NCI-H1436 treated with DMSO at 0.1 percent for 48 hours (cell line): Measurements from ENCODE around the gene CPEB3.
"Not testable (repeated sequence)": the region's sequence is repeated elsewhere in the genome, so short reads cannot be mapped to it uniquely, and the experiment has no call there.

ENCODE experiments used
- DNase-seq: peaks from one replicate; lab custom pipeline; 2025; lab: John Stamatoyannopoulos, UW

The CPEB3 gene

DNA sequence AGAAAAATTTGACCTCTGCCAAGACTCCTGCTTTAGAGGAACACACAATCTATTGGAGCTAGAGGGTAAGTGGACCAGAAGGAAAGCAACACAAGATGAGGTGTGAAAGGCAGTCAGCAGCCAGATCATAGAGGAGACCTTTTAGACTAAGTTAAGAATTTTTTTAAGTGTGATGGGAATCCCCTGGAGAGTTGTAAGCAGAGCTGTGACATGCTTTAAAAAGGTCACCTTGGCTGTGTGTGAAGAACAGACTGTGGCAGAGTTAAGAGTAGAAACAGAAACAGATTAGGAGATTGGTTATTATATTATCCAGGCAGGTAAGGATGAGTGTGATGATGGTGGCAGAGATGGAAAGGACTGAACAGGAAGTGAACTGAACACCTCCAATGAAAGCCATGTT lies 23.5 kb downstream of the CPEB3 start:
- no peak for DNase-seq

DNA sequence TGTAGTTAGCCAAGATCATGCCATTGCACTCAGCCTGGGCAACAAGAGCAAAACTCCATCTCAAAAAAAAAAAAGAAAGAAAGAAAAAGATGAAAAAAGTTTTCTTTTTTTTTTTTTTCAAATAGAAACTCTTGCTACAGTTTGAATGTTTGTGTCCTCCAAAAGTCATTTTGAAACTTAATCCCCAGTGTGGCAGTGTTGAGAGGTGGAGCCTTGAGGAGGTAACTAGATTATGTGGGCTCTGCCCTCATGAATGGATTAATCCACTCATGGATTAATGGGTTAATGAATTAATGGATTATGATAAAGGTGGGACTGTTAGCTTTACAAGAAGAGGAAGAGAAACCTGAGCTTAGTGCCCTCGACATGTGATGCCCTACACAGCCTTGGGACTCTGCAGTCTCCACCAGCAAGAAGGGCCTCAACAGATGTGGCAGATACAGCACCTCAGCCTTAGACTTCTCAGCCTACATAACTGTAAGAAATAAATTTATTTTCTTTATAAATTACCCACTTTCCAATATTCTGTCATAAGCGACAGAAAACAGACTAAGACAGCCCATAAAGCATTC lies 25.1 kb downstream of the CPEB3 start:
- no peak for DNase-seq

- DNase-seq, result no peak
These were observed 26.6 kb downstream of the CPEB3 start for GRCh38 chr10:92264249-92264648.

GRCh38 chr10:92263396-92263795 lies 27.5 kb downstream of the CPEB3 start:
- DNase-seq, result no peak

DNA sequence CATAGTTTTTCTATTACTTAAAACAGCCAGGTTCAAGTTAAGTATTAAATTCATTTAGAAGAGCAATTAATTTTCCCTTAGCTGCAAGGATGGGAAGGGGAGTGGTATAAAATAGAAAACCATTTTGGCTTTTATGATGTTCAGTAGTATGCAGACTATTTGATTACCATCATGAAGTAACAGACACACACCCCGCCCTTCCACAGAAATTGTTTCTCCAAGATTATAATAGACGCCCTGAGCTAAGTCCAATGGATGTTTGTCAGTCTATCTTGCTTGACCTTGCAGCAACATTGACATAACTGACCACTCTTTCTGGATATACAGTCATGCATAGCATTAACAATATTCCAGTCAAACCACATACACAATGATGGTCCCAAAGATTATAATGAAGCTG lies 42.3 kb downstream of the CPEB3 start:
- DNase-seq, result no peak

- DNase-seq, result no peak
These were observed 46.1 kb downstream of the CPEB3 start for GRCh38 chr10:92244796-92245195.

DNA sequence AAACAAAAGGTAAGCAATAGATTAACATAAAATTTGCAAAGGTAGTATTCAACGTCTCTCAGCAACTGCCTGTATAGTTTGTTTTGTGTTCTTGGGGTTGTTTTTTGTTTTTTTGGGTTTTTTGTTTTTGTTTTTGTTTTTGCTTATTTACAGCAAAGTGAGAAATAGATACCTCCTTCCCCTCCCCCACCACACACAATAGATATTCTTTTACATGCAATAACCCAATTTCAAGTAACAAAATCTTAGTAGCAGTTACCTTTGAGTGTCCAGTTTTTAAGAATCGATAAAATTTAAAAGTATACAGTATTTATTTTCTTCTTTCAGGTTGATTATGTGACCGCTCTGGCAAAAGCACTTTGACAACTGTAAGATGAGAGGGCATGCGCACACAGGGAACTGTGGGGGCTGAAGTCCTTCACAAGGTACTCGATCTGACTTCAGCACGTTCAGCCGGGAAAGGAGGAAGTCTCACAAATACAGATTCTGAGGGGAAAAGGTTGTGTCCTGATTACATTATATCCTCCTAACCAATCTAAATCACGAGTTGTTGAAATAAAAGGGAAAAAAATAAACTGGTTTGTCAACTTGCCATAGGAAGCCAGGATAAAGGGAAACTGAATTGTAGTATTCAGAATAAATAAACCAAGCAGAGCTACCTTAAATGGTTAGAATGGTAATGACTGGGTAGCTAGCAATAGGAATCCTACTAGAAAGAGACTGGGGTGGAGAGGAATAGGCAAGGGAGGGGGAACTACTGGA lies 47.8 kb downstream of the CPEB3 start:
- DNase-seq, result peak; percentile 33

DNA sequence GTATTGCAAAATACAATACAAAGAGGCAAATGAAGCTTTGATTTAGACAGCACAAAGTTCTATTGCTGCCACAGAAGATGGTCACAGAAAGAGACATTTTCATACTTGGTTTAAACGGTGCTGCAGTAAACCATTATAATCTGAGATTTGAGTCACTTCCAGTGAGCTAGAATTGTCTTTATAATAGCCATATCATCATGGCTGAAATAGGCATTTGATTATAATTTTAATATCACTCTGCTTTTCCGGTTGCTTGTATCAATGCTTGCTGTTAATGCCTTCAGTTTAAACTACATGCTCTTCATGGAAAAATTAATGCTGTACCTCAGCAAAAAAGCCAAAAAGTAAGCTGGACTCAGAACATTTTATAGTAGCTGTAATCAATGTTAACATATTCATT lies 48.5 kb downstream of the CPEB3 start:
- no peak for DNase-seq

GRCh38 chr10:92241501-92241900 lies 49.4 kb downstream of the CPEB3 start:
- no peak for DNase-seq

- DNase-seq, result no peak
These were observed 49.7 kb downstream of the CPEB3 start for GRCh38 chr10:92241158-92241500.

DNA sequence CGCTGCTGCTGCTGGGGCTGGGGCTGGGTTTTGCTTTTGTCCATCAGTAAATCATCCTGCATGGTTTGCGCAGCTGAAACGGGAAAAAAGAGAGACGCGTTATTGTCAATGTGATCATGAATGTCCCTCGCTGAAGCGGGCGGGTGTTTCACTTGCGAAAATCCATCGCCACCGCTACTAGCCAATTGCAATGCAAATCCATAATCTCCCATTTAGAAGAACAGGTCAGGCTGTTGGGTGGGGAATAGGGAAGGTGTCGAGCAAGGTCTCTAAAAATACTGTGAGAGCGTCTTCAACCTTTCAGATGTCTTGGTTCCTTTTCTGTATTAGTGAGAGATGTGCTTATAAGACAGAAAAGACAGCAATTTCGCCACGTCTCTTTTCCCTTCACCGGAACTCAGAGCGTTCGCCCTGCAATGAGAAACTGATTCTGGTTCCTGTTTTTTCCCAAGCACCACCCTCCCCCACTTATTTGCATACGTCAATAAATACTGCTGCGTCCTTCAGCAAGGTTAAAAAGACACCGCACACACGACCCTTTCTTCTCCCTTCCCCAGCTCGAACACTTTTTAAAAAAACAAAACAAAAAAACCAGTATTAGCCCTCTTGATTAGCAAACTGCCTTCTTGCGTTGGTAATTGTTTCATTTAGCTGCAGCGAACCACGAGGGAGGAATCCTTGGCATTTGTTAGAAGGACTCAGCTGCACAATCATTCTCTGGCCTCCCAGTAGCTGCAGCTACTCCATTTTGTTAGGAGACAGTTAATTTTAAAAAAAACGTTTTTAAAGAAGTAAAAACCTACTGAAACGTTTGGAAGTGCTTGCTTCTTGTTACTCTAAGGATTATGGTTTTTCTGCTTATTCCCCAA lies 50.4 kb downstream of the CPEB3 start:
- DNase-seq, result no peak

DNA sequence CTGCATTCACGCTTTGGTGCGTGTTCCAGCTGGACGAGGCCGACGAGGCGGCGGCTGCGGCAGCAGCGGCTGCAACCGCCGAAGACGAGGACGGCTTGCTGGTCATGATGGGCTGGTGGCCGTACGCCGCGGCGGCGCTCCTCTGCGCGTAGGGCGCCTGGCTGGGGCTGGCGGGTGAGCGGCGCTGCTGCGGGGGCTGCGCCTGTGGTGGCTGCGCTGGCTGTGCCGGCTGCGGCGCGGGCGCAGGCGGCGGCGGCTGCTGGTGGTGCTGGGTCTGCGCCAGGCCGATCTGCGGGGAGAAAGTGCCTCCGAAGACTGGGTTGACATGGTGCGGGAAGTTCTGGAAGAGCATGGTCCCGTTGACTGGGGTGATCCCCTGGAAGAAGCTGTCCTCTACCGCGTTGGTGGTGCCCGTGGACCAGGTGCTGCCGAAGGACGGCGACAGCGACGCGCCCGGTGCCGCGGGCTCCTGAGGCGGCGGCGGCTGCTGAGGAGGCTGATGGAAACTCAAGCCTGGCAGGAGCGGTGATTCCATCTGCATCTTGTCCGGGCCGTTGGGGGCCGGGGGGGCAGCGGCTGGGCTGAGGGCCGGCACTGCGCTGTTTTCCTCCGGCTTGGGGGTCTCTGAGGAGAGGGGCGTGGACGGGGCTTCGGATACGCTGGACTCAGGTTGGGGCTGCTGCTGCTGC lies 51.1 kb downstream of the CPEB3 start:
- no peak for DNase-seq

DNA sequence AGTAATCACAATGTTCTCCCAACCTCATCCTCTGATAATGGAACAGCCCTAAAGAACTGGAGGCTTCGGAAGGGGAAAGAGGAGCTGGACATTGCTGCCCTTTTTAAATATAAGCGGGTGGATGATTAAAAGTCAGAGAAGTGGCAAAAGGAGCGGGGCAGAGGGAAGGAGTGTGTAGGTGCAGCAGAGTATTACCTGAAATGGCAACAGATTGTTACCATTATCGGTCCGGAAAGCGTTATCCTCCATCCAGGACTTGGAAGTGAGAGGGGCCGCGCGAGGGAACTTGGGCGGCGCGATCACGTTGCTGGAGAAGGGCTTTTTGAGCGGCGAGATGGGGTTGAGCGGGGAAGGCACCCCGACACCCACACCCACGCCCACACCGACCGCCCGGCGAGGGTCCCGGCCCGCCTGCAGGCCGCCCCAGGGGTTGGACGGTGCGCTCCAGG lies 51.7 kb downstream of the CPEB3 start:
- DNase-seq, result no peak

- DNase-seq, result no peak
These were observed 52.2 kb downstream of the CPEB3 start for GRCh38 chr10:92238586-92239098.

- no peak for DNase-seq
These were observed 52.8 kb downstream of the CPEB3 start for GRCh38 chr10:92238054-92238585.

GRCh38 chr10:92231196-92231595 lies 59.7 kb downstream of the CPEB3 start:
- DNase-seq, result no peak

GRCh38 chr10:92222603-92223262 lies 68.1 kb downstream of the CPEB3 start:
- no peak for DNase-seq

DNA sequence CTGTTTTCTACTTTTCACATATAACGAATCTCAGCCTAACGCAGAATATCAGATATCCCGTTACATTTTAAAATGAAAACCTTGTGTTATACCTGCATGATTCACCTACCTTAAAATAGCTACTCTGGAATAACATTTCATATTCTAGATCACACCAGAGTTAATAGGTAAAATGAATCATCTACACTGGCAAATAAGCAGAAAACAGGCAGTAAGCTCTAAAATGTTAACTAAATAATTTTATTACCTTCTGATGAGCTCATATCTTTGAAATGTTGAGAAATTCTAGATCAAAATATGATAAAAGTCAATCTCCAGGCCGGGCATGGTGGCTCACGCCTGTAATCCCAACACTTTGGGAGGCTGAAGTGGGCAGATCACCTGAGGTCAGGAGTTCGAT lies 71.3 kb downstream of the CPEB3 start:
- no peak for DNase-seq

GRCh38 chr10:92218569-92218968 lies 72.3 kb downstream of the CPEB3 start:
- no peak for DNase-seq

- DNase-seq, result not testable (repeated sequence)
These were observed 74.3 kb downstream of the CPEB3 start for GRCh38 chr10:92216608-92217007.

DNA sequence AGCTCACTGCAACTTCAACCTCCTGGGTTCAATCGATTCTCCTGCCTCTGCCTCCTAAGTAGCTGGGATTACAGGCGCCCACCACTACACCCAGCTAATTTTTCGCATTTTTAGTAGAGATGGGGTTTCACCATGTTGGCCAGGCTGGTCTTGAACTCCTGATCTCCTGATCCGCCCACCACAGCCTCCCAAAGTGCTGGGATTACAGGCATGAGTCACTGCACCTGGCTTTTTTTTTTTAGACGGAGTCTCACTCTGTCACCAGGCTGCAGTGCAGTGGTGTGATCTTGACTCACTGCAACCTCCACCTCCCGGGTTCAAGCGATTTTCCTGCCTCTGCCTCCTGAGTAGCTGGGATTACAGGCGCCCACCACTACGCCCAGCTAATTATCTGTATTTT lies 75.7 kb downstream of the CPEB3 start:
- not testable (repeated sequence) for DNase-seq
